HL-60 (cell line): ENCODE measurements around the gene OSTF1.

Experiments used
- DNase-seq, 2 experiments: peaks; one replicate each; pipeline ENCODE4 v3.0.0-alpha.2; 2010 to 2020; ENCODE audit warnings: low read depth in 1 of 2, low spot score in 1 of 2
- H3K27ac ChIP-seq: fragments of 250-450 bp; sonication (Bioruptor Pico); replicated peaks from 2 replicates; pipeline ENCODE4 v1.5.1; 2020; ENCODE audit warnings: mild to moderate bottlenecking, moderate library complexity
- H3K27me3 ChIP-seq: fragments of 250-450 bp; sonication (Bioruptor Pico); 2 replicates; pipeline ENCODE4 v1.5.1; 2021; ENCODE audit warnings: mild to moderate bottlenecking, moderate library complexity; ENCODE audit not compliant: insufficient read depth, poor library complexity, severe bottlenecking
- H3K4me3 ChIP-seq: replicated peaks from 2 replicates; pipeline ENCODE4 v1.5.1; 2011; ENCODE audit warnings: mild to moderate bottlenecking, control low read depth, low read length; ENCODE audit not compliant: insufficient read depth
- GABPA ChIP-seq: IDR thresholded peaks from 2 replicates; pipeline ENCODE4 v1.6.1; 2012; ENCODE audit warnings: low read depth
- POLR2AphosphoS5 ChIP-seq: IDR thresholded peaks from 2 replicates; pipeline ENCODE4 v1.6.1; 2012; ENCODE audit warnings: low read depth
- REST ChIP-seq: IDR thresholded peaks from 2 replicates; pipeline ENCODE4 v1.6.1; 2012; ENCODE audit warnings: low read depth; ENCODE audit not compliant: insufficient replicate concordance
- SPI1 ChIP-seq: IDR thresholded peaks from 2 replicates; pipeline ENCODE4 v1.6.1; 2012; ENCODE audit warnings: low read depth, mild to moderate bottlenecking, borderline replicate concordance
- TF ChIP-seq, protein P1 (sequence below): IDR thresholded peaks from one replicate; pipeline ENCODE4 v1.5.1; 2011; ENCODE audit warnings: low read length, control low read depth, inconsistent platforms; ENCODE audit not compliant: insufficient read depth

The OSTF1 gene

DNA sequence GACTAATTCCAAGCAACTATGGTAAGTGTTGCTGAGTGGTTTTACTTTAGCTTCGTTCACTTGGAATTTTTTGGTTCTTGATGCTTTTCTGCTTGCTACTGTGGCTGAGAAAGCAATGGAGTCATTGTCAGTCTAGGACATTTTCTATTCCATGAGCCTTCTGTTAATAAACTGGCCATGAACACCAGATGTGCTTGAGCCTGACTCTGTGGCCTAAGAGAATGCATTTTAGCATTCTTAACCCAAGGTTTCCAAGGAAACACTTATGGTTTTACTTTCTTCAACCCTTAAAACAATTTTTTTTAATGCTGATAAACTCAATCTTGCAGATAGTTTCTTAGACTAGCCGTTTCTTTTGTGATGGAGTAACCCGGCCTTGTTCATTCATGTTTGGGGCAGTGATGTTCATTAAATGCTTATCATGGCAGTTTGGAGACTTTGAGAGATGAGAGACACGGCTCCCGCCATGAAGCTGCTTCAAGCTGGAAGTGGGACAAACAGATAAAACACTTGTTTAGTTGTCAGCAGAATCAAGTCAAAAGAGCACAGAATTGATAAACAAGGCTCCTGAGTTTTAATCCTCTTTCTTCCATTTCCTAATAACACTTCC is 42.4 kb downstream of the OSTF1 start:
- no peak overlapping the region for H3K4me3 ChIP-seq
- no peak overlapping the region for H3K27ac ChIP-seq
- no peak for TF ChIP-seq POLR2AphosphoS5
- TF ChIP-seq SPI1 = no peak
- no peak for TF ChIP-seq GABPA
- no peak for TF ChIP-seq REST
- TF ChIP-seq, protein P1, sequence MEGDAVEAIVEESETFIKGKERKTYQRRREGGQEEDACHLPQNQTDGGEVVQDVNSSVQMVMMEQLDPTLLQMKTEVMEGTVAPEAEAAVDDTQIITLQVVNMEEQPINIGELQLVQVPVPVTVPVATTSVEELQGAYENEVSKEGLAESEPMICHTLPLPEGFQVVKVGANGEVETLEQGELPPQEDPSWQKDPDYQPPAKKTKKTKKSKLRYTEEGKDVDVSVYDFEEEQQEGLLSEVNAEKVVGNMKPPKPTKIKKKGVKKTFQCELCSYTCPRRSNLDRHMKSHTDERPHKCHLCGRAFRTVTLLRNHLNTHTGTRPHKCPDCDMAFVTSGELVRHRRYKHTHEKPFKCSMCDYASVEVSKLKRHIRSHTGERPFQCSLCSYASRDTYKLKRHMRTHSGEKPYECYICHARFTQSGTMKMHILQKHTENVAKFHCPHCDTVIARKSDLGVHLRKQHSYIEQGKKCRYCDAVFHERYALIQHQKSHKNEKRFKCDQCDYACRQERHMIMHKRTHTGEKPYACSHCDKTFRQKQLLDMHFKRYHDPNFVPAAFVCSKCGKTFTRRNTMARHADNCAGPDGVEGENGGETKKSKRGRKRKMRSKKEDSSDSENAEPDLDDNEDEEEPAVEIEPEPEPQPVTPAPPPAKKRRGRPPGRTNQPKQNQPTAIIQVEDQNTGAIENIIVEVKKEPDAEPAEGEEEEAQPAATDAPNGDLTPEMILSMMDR = no peak
- no peaks in the 10 kb centered on the region for H3K27me3 ChIP-seq
- no peak for DNase-seq

DNA sequence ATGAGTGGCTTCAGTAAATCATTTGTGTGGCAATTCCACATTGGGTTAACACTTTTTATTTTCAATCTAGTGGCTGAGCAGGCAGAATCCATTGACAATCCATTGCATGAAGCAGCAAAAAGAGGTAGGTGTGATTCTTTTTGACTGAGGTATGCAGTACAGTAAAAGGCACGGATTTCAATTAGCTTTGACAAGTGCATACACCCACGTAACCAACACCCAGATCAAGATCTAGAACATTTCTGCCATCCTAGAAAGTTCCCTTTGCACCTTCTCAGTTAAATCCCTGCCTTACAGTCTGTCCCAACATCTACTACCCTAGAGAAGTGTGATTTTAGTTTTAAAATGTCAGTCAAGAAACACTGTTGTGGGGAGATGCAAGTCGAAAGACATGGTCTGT is 43.4 kb downstream of the OSTF1 start:
- no peak overlapping the region for H3K27ac ChIP-seq
- DNase-seq = no peak
- no peaks in the 10 kb centered on the region for H3K27me3 ChIP-seq

GRCh38 chr9:75132244-75132643 is 43.9 kb downstream of the OSTF1 start:
- TF ChIP-seq GABPA = no peak
- no peak for TF ChIP-seq REST
- no peak for TF ChIP-seq SPI1
- TF ChIP-seq POLR2AphosphoS5 = no peak
- TF ChIP-seq, protein P1 = no peak
- no peak overlapping the region for H3K4me3 ChIP-seq
- peak; percentile 41 to 69 for DNase-seq
- H3K27ac ChIP-seq = no peak overlapping the region
- no peaks in the 10 kb centered on the region for H3K27me3 ChIP-seq

More for the DNA sequence above, 43.4 kb downstream of the OSTF1 start:
- H3K4me3 ChIP-seq = no peak overlapping the region
- no peak for TF ChIP-seq POLR2AphosphoS5
- no peak for TF ChIP-seq REST
- TF ChIP-seq GABPA = no peak
- TF ChIP-seq SPI1 = no peak
- TF ChIP-seq, protein P1 = no peak
